ENCODE measurements around the gene NWD2. TPM values are rescaled to one million over a fixed set of nuclear protein-coding genes. Genes with fewer than 3 reads are reported as not detected.
"Not testable (repeated sequence)": the region's sequence is repeated elsewhere in the genome, so short reads cannot be mapped to it uniquely, and the experiment has no call there.

Gene NWD2
- polyA plus RNA-seq, 4 donors, result 0.09 to 0.30 (median 0.15) TPM

DNA sequence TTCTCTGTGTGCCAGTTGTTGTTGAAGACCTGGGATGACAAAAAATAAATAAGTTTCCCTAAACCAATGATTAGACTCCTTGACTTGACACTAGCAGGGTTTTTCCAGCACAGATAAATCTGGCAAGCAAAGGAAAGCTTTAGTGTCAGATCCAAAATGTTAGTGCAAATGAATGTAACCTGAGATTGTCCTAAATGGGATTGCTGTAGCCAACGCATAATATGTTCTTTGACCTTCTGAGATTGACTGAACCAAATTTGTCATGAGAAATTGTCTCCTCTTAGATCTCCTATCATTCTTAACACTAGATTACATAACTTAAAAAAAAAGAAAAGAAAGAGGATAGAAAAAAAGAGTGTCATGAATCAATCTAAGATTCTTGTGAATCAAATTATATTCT lies 245.2 kb downstream of the NWD2 start:
- no peak for DNase-seq (ENCODE audit: low read depth in 4 of 4, low spot score in 3 of 4)

DNA sequence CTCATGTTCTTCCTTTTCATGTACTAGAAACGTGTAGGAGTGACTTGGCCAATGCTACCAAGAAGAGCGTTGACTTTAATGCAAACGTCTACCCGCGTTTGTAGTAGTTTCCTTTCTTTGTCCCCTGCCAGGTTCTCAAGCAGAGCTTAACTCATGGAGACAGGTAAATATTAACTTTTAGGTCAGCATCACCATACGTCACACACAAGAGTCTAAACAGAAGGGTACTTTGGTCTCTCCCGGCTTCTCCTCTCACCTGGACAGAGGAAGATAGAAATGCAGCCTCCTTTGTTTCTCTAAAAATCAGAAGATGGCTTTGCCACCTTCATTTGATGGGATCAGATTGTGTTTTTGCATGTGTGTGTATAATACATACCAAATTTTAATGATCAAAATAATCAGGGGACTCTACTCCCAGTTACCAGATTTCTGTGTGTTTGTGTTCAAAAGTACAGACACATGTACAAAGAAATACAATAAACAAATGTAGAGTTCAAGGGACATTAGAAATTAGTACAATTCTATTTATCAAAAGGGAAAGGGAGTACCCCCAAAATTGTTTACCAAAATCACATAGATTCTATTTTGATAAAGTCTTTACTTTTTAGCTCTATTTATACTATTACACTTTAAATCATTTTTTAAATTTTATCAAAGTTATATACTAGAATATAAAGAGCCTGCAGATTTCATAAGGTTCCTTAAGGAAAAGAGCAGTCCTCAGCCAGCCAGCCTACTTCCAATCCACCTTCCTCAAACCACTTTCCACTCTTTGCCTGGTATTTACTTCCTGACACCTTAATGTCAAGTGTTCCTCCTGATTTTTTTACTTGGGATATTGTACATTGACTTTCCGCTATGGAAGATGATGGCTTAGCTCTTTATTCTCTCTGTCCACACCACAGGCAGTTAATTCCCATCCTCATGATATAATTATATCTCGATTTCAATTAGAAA lies 246.1 kb downstream of the NWD2 start:
- DNase-seq (ENCODE audit: low read depth in 4 of 4, low spot score in 3 of 4), result no peak

DNA sequence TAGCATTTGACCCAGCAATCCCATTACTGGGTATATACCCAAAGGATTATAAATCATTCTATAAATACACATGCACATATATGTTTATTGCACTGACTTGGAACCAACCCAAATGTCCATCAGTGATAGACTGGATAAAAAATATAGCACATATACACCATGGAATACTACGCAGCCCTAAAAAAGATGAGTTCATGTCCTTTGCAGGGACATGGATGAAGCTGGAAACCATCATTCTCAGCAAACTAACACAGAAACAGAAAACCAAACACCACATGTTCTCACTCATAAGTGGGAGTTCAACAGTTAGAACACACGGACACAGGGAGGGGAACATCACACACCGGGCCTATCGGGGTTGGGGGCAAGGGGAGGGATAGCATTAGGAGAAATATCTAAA lies 250.8 kb downstream of the NWD2 start:
- not testable (repeated sequence) for DNase-seq (ENCODE audit: low read depth in 4 of 4, low spot score in 3 of 4)
